GM21528 (cell line): ENCODE data around the gene MALRD1.
"Not testable (repeated sequence)": the region's sequence is repeated elsewhere in the genome, so short reads cannot be mapped to it uniquely, and the experiment has no call there.

Experiments
- ATAC-seq: cut with Tn5 transposase; IDR thresholded peaks from one replicate; pipeline ENCODE4 v1.9.1; 2021; ENCODE audit warnings: mild to moderate bottlenecking, moderate library complexity; ENCODE audit not compliant: unreplicated experiment, low FRiP score

MALRD1 gene

GRCh38 chr10:19479854-19480253, 431.3 kb downstream of the MALRD1 start:
- no peak for ATAC-seq

GRCh38 chr10:19480353-19480752, 431.8 kb downstream of the MALRD1 start:
- no peak for ATAC-seq

- no peak for ATAC-seq
Measured at GRCh38 chr10:19483421-19483820, 434.8 kb downstream of the MALRD1 start.

GRCh38 chr10:19488592-19489280, 440.1 kb downstream of the MALRD1 start:
- no peak for ATAC-seq

- no peak for ATAC-seq
Measured at GRCh38 chr10:19491166-19491565, 442.6 kb downstream of the MALRD1 start.

- ATAC-seq, result no peak
Measured at GRCh38 chr10:19493917-19494316, 445.3 kb downstream of the MALRD1 start.

- ATAC-seq, result no peak
Measured at GRCh38 chr10:19497026-19497425, 448.4 kb downstream of the MALRD1 start.

GRCh38 chr10:19498393-19499290, 450.0 kb downstream of the MALRD1 start:
- no peak for ATAC-seq

GRCh38 chr10:19499291-19499770, 450.7 kb downstream of the MALRD1 start:
- no peak for ATAC-seq

- no peak for ATAC-seq
Measured at GRCh38 chr10:19500959-19501358, 452.4 kb downstream of the MALRD1 start.

GRCh38 chr10:19505320-19506312, 457.0 kb downstream of the MALRD1 start:
- ATAC-seq, result no peak

- not testable (repeated sequence) for ATAC-seq
Measured at GRCh38 chr10:19510005-19510732, 461.6 kb downstream of the MALRD1 start.

- ATAC-seq, result no peak
Measured at GRCh38 chr10:19518109-19518508, 469.5 kb downstream of the MALRD1 start.

GRCh38 chr10:19518632-19519031, 470.0 kb downstream of the MALRD1 start:
- ATAC-seq, result no peak

- ATAC-seq, result no peak
Measured at GRCh38 chr10:19531324-19531723, 482.7 kb downstream of the MALRD1 start.

- ATAC-seq, result no peak
Measured at GRCh38 chr10:19532411-19532810, 483.8 kb downstream of the MALRD1 start.

- ATAC-seq, result no peak
Measured at GRCh38 chr10:19541299-19541698, 492.7 kb downstream of the MALRD1 start.

GRCh38 chr10:19546224-19546623, 497.6 kb downstream of the MALRD1 start:
- no peak for ATAC-seq

GRCh38 chr10:19549503-19549902, 500.9 kb downstream of the MALRD1 start:
- ATAC-seq, result no peak

GRCh38 chr10:19556666-19557065, 508.1 kb downstream of the MALRD1 start:
- ATAC-seq, result no peak
